ENCODE data around the gene ZBP1.
A peak's percentile ranks its signal among the peaks of the same experiment; 100 is the strongest.

Gene ZBP1

DNA sequence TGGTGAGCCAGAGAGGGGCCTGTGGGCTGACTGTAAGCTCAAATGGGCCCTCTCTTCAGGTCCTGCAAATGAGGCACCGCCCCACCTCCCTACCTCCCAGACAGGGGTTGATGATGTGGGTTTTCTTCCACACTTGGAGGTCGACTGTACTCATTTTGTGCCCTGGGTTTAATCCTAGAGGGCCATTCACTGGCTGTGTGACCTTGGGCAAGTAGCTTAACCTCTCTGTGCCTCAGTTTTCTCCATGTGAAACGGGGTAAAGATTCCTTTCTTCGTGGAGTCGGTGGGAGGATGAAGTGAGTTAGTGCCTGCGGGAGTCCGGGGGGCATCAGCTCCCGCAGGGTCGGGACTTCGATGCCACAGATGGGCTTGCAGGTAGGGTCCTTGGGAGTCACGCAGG is 23.9 kb downstream of the ZBP1 start:
- DNase-seq, result no peak

DNA sequence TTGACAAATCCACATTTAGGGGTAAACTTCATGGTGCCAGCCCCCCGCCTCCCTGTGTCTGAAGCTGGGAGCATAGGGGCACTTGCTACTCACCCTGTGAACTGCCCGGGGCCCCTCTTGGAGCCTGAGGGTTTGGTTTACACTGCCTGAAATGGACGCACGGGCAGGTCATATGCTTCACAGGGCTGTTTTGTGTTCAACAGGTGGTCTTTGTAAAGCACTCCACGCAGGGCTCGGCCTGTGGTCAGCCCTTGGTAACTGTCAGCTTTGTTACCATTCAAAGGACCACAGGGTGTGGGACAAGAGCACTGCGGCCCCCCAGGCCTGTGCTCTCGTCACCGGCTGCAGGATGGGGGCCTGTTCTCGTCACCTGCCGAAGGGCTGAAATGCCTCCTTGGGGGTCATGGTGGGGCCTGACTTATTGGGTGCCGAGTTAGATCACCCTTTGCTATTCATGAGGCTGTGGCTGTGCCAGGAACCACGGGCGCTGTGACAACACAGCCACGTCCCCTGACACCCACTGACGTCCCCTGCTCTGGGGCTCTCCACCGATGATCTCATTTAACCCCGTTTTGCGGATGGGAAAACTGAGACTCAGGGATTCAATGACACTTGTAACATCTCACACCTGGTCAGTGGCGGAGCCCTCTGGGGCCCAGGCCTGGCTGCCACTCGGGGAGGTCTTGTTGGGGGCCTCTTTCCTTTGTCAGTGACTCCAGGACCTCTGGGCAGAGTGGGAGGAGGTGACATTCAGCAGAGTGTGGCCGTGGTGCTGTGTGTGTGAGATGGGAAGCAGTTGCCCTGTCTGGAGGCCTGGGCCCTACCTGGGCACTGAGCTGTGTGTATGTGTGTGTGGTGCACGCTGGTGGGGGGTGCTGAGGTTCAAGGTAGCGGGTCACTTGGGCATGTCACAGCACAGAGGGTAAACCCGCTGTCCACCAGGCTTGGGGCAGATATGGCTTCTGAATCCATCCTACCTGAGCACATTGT is 24.9 kb downstream of the ZBP1 start:
- no peak for DNase-seq

DNA sequence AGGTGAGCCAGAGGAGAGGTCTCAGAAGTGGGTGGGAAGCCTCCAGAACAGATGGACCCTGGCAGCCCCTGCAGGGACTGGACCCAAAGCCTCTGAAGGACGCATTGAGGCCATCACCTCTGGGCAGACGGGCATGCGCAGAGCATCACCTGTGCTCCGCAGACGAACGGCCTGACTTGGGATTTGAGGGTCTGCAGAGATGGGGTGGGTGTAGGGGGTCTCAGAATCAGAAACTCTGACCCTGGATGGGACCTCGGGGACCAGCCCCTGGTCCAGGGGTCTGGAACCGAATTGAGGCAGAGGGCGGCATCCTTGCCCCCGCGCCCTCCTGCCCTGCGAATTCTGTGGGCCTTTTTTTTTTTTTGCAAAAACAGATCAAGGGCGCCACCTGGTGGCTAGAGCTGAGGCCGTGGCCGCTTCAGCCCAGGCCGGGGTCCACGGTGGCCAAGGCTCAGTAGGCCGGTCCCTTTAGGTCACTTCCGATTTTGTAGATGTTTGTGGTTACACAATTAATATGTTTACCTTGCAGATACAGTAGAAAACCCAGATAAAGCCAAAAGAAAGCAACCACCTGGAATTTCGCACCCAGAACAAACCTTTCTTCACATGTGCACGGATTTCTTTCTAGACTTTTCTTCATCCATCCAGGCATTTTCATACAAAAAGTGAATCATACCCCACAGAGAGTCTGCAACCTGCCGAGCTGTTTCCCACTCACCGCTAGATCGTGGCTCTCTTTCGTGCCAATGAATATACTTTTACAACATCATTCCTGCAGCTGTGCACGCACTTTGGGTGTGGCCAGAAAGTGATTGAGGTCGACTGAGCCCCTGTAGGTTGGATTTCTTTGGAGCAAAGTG is 25.9 kb downstream of the ZBP1 start:
- DNase-seq, result peak; percentile 30

DNA sequence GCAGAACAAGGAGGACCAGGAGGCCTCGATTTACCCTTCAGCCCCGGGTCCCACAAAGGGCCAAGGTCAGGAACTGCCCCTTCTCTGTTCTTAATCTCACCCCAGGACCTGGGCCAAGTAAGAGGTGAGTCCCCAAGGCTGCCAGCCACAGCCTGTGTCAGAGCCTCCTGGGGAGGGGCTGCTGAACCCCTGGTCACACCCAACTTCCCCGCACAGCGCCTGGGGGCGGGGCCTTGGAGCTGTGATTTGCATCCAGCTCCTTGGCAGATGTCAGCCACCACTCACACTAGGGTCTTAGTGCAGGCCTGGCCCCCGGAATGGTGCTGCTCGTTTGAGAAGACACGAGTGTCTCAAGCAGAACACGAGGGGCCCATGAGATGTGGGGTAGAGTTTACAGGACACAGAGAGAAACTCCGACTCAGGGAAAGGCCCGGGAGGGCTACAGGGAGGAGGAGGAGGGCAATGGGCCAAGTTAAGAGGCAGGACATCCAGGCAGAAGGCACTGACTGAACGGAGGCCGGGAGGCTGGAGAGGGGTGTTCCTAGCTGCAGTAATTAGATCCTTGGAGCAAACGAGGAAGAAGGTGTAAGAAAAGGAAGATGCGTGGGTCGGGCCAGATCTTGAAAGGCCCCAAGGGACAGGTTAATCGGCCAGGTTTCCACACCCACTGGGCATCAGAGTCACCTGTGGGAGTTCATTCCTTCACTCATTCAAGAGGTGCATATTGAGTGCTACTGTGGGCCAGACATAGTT is 26.9 kb downstream of the ZBP1 start:
- DNase-seq, result no peak

DNA sequence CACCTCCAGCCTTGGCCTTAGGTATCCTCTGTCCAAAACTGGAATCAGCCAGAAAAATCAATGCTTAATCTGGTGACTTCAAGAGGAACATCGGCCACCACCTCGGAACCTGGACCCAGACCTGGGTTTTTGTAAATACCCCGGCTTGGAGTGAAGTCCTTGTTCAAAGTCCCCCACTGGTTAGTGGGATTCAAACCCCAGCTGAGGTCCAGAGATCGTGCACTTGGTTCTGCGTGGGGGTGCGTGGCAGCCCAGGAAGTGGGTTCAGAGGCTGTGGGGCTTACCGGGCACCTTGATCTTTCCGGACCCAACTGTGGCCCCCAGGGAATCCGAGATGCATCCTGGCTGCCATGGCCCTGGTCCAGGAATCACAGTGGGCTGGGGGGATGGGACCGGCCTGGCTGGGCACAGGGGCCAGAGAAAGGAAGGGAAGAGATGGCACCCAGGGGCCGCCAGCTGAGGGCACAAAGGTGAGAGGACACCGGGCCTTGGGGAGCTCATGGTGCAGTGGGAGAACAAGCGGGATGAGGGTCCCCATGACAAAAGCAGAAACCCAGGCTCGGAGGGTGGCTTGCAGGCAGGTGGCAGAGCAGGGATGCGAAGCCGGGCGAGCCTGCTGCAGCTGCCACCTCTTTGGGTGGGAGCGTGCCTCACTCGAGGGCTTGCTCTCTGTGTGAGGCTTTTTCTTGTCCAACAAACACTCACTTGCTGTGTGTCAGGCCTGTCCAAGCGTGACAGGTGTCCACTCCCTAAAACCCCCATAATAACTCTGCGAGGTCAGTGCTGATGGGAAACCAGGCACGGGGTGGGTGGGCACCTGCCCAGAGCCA is 27.7 kb downstream of the ZBP1 start:
- no peak for DNase-seq

DNA sequence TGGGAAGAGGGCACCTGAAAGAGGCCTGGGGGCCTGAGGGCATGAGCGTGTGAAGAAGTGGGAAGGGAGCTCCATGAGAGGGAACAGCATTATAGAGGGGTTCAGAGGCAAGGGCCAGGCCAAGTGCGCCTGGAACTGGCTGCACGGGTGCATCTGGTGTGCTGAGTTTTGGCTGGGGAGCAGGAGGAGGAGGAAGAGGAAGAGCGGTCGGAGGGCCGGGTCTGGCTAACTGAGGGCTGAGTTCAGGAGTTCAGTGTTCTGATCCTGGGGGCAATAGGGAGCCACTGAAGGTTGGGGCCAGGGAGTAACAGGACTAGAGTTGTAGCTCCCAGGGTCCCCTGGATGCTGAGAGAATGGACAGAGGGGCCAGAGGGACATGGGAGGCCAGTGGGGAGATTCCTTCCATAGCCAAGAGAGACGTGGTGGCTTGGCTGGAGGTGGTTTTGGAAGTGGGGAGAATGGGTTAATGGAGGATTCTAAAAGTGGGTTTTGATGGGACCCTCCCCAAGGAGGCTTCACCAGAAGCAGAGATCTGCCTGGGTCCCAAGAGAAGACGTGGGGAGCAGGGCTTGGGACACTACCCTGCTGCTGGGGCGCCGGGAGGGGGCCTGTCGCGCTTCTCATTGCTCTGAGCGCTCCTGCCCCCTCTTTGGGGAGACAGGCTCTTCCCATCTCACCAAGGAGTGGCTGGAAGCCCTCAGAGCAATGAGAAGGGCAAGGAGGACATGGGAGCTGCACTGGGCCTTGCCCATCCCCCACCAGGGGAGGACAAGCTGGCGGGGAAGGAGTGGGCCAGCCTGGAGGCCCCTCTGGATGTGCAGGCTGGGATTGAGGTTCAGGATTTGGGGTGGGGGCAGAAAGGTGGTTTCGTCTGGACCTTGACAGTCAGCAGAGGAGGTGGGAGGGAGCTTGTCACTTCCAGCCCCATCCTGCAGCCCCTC is 28.7 kb downstream of the ZBP1 start:
- no peak for DNase-seq

DNA sequence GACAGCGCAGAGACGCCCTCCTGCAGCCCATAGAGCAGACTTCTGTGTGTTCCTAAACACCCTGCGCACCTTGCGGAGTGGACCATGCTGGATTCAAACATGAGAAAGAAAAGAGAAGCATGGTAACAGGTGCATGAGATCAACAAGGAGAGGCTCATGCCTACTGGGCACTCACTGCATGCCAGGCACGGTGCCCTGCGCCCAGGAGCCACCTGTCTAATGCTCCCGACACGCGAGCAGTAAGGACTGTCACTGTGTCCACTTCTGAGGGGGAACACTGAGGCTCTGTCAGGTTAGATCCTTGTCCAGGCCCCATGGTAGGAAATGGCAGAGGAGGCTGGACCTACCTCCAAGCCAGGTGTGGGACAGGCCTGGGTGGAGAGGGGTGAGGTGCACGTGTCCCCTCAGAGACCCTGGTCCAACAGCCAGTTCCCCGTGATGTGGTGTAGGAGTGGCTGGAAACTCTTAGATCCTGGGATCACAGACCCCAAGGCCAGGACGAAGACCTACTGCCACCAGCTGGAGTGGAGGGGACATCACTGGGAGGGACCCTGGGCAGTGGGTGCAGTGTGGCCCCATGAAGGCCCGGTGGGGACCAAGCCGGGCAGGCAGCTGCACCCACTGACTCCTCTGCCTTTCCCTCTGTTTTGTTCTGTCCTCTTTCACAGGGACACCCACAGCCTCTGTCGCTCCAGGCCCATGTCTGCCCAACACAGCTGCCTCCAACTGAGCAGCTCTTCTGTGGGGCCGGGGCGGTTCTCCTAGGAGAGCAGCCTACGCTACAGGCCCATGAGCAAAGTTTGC is 29.5 kb downstream of the ZBP1 start:
- DNase-seq, result no peak

DNA sequence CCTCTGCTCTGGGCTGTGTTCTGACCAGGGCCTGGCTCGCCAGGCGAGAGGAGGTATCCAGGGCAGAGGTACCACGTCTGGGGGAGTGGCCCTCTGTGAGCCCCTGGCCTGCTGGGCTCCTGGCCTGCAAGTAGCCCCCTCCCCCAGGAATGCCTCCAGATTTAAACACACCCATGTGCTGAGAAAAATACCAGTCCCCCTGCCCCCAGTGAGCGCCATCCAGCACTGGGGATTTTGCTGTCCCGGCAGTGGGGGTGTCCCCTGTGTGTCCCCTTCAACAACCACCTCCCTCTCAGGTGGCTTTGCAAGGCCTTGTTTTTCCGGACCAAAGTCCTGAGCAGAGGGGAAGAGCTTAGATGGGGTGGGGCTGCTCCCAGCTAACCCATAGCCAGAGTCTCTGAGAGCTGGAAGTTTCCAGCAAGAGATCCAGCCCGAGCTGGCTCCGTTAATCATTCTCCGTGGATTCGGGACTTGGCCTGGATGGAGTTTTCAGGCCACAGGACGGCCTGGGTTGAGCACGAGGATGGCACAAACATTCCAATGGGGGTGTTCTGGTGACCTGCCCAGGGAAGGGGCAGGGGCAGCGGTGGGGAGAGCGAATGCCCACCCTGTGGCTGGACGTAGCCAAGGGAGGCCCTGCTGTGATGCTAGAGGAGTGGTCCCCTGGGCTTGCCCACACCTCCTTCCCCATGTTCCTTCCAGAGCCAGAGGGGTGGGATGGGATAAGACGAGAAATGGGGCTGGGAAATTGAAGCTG is 30.3 kb downstream of the ZBP1 start:
- DNase-seq, result no peak

DNA sequence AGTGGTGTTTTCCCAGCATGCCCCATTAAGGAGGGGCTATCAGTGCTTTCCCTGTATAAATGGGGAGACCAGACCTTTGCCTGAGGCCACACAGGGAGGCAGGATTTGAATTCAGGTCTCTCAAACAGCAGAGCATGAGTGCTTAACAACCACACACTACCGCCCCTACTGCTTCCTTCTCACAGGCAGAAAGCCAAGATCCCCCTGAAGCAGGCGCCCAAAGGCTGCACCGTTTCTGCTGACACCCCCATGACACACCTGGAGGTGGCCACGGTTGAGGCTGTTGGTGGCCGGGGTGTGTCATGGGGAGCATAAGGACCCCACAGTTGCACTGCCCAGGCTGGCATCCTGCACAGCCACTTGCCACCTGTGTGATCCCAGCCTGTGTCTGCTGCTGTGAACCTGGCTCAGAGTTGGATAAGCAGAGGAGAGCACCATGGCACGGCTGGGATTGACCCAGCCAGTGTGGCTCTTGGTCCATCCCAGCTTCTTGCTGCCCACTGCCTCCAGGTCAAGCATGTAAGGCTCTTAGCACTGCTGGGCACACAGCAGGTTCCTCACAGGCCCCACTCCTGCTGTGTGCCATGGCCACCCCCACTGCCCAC is 31.0 kb downstream of the ZBP1 start:
- DNase-seq, result no peak

DNA sequence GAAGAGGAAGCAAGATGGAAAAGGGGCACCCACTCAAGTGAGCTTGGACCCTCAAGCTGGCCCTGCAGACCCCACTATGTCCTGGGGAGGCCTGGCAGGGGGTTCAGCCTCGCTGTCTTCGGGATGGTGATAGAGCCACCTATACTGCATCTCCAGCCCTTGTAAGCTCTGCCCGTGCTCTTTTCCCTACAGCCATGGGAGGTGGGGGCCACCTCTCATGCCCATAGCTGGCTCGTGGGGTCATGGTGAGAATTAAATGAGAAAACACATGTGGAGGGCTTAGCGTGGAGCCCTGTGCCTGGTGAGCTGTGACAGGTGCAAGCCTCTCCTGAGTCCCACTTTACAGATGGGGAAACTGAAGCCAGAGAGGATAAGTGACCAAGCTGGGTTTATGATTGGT is 31.6 kb downstream of the ZBP1 start:
- no peak for DNase-seq

DNA sequence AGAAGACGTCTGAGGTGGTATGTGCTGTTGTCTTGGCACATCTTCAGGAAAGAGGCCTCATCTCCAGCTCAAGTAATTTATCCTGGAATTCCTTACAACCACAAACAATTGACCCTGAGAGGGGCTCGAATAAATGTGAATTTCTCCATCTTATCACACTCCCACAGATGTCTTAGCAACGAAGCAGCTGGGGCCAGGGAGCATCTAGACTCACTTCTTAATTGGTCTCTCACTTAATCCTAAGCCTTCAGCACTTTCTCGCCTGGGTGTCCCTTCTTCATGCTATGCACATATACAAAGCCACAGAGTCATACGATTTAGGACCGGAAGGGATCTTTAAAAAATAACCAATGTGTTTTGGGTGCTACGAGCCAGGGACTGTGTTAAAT is 32.2 kb downstream of the ZBP1 start:
- no peak for DNase-seq

DNA sequence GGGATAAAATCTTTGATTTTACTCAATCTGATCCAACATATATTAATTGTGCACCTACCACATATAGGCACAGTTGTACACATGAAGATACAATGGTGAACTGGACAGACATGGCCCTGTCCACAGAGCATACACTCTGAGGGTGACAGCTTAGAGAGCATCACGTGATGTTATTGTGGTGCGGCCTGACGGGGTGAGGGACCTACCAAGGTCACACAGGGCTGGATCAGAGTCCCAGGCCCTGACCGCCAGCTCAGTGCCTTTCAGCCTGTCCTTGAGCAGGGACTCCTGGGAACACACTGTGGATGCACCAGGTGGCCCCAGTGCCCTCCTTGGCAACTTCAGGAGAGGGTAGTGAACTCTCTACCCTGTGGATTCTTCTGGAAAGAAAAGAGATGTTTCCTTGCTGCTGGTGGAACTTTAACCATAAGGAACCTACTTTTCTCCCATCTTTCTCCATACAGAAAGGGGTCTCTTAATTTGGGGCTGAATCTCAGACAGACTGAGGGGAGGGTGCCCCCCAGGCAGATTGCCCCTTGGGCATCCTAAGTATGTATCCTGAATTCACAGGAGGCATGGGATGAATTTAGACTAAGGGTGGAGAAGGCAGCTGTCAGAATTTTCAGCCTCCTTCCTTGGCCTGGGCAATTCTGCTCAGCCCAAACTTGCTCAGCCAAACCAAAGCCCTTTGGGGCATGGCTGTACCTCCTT is 32.8 kb downstream of the ZBP1 start:
- no peak for DNase-seq

DNA sequence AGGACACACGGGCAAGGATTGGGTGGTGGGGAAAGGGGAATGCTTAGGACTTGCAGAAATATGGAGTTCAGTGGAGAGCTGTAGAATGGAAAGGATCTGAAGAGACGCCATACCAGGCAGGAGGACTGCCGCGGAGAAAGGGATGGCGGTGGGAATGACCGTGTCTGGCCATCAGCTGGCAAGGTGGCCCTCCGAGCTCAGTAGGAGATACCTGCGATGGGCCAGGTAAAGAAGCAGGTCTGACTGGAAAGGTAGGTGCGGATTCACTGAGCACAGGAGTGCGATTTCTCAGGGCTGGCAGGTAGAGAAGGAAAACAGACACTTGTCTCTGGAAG is 33.3 kb downstream of the ZBP1 start:
- no peak for DNase-seq

DNA sequence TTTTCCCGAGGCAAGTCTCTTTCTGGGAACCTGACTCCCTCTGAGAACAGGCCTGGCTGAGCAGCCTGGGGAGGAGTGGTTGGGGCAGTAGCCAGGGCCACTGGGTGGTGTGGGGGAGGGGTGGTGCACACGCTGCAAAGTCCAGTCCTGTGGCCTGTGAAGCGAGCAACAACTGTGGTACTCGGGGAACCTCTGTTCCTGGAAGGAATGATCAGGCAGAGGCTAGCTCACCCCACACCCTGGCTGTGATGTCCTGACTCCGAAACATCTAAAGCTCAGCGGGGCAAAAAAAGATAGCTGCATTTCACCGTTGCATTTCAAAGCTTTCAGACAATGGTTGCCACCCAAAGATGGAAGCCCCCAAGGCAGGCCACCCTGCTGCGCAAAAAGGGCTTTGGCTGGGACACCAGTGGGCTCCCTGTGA is 33.8 kb downstream of the ZBP1 start:
- DNase-seq, result no peak

DNA sequence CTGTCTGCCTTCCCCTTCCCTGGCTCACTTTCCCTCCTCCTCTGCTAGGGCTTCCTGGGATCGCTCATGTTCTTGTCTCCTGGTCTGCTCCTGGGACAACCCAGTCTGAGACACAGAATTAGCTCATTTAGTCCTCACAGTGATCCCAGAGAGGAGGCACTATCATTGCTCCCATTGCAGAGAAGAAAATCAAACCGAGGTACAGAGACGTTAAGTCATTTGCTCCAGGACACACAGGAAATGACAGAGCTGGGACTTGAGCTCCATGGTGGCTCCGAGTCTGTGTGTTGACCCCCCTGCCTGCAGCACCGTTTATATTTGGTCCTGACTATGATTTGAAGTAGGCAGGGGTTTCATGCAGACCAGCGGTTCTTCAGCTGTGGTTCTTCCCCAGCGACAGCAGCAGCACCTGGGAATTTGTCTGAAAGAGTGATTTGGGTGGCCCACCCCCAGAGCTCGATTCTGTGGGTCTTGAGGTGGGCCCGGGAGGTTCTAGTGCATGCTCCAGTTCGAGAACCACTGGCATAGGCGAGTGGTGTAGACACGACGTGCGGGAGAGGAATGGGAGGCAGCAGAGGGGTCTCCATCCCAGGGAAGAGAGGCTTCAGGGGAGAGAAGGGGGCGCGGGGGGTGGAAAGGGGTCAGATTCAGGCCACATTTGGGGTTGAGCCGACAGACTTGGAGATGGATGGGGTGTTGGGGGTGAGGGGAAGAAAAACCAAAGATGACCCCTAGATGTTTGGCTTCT is 34.6 kb downstream of the ZBP1 start:
- DNase-seq, result no peak

DNA sequence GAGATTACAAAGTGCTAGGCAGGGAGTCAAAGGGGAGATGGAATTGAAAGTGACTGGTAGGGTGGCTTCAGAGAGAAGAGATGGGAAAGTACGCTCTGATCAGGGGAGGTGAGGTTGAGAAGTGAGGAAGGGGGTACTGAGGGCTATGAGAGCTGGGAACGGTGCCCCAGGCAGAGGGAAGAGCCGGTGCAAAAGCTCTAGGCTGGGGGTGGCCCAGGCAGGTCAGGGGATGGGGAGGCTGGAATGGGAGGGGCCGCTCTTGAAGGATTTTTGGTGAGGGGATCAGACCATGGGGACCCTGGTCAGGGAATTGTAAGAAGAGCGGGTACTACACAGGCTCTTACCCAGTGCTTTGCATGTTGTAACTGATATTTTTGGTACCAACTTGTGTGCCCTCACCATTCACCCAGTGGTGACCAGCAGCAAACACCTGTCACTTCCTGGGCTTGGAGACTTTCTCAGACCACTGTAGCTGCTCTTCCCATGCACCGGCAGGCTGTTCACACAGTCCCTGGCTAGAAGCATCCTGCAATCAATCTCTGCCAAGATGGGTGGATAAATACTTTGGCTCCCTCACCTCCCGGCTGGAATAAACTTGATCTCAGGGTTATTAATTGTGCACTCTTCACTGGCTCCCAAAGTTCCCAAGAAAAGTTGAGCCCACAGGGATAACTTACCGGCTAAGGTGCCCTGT is 35.3 kb downstream of the ZBP1 start:
- no peak for DNase-seq
